ACHN (cell line): ENCODE data around the gene FAXDC2.

ENCODE experiments used
- DNase-seq: peaks from one replicate; pipeline ENCODE4 v3.0.0-alpha.2; 2015
- in situ Hi-C: cut with HindIII; loops from 2 replicates; pipeline ENCODE4 v1.10.0; 2017; ENCODE audit warnings: low sequenced_read_pairs, low pct_ligation_motif_present, low pct_unique_long_range_greater_than_20kb

FAXDC2 gene

GRCh38 chr5:154782812-154783592 is 67.4 kb downstream of the FAXDC2 start:
- in situ Hi-C loops: no loop called here
- DNase-seq: no peak

- no peak for DNase-seq
- in situ Hi-C loops: no loop called here
Measured at GRCh38 chr5:154782326-154782725, 68.1 kb downstream of the FAXDC2 start.

- in situ Hi-C loops: no loop called here
- no peak for DNase-seq
Measured at GRCh38 chr5:154780128-154780527, 70.3 kb downstream of the FAXDC2 start.

DNA sequence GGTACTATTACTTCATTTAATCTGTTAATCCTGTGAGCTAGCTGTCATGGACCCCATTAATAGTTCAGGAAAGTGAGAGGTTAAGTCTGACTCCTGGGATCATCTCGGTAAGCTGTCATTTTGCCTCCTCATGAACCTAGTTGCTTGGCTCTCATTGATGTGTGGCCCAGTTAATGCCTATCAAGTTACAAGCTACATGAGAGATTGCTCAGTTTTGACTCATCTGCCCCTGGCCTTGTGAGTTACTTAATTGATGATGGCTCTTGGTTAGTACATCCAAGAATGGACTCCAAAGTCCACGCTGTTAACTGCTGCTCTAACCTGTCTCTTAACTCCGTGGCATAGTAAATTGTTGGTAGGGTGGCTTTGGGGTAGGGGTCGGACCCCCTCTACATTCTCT is 71.3 kb downstream of the FAXDC2 start:
- DNase-seq: peak; percentile 62
- in situ Hi-C loops: no loop called here

DNA sequence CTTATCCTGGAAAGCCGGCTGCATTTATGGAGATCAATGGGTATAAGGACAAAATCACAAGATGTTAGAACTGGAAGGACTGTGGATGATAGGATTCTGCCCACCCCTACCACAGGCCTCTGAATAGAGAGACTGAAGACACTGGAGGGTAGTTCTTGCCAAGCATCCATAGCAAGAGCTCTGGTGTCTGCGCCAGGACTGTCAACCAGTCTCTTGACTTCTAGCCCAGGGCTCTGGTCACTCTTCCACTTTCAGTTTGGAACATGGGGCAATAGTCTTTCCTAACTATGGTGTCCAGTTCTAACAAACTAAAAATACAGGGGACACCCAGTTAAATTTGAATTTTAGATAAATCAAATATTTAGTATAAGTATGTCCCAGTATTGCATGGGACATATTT is 71.9 kb downstream of the FAXDC2 start:
- in situ Hi-C loops: no loop called here

DNA sequence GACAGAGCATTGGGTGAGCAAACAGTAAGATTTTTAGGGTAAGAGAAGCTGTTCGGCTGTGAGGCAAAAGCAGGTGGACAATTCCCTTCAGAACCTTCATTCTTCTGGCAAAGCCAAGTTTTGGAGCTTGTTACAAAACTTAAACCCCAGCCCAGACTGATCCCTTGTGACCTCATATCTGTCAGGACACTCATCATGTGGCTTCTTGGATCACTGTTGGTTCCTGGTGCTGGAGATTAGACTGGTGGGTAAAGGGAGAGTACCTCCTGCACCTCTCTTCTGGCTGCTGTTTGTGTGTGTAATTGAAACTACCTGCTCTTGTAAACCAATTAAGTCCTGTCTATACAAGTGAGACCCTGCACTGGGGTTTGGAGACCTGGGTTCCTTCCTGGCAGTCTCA is 74.2 kb downstream of the FAXDC2 start:
- DNase-seq: no peak
- in situ Hi-C loops: no loop called here

More for the DNA sequence above, 71.9 kb downstream of the FAXDC2 start:
- DNase-seq: no peak

GRCh38 chr5:154773326-154773725 is 77.1 kb downstream of the FAXDC2 start:
- in situ Hi-C loops: no loop called here
- DNase-seq: no peak

DNA sequence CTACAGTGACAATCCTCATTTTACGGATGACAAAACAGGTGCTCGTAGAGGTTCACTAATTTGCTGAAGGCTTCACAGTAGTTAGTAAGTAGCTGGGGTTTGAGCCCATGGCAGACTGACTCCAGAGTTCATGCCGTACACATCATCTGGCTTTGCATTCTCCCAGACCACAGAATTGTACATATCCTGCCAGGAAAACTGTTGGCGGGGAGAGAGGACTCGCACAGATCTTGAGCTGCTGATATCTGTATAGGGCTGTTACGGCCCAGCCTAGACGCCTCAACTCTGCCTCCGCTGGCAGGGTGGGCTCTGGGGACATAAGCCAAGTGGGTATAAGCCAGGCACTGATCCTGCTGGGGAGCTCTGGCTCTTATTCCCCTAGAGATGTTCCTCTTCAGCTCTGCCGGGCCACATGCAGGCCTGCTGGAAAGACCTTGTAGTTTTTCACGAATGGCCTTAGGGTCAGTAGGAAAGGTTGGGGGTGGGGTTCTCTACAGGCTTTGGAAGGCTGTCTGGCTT is 79.0 kb downstream of the FAXDC2 start:
- in situ Hi-C loops: no loop called here
- DNase-seq: peak; percentile 52

GRCh38 chr5:154770111-154770510 is 80.3 kb downstream of the FAXDC2 start:
- DNase-seq: no peak
- in situ Hi-C loops: no loop called here
